Right atrium auricular region (tissue), 2 donors: ENCODE results near the gene NAALAD2. TPM values are rescaled to one million over a fixed set of nuclear protein-coding genes. Genes with fewer than 3 reads are reported as not detected.
"Not testable (repeated sequence)": the region's sequence is repeated elsewhere in the genome, so short reads cannot be mapped to it uniquely, and the experiment has no call there.

ENCODE experiments used
- DNase-seq: peaks from one replicate; pipeline ENCODE4 v3.0.0-alpha.2; 2019; ENCODE audit warnings: low spot score
- H3K27ac ChIP-seq, 2 donors: fragments of 200-600 bp; sonication (generic); 1 replicate in 1 of 2; 2 replicates in 1 of 2; pipeline ENCODE4 v1.5.1; 2016 to 2019
- H3K27me3 ChIP-seq, 2 donors: fragments of 200-600 bp; sonication (generic); one replicate each; pipeline versions ENCODE4 v1.5.1 to v1.6.0; 2017 to 2019
- H3K36me3 ChIP-seq: fragments of 200-600 bp; sonication (generic); one replicate; pipeline ENCODE4 v1.5.1; 2016
- H3K4me1 ChIP-seq, 2 donors: fragments of 200-600 bp; sonication (generic); one replicate each; pipeline versions ENCODE4 v1.5.1 to v1.6.0; 2017 to 2019
- H3K4me3 ChIP-seq, 2 donors: fragments of 200-600 bp; sonication (generic); 1 replicate in 1 of 2; 2 replicates in 1 of 2; pipeline ENCODE4 v1.5.1; 2017 to 2019; ENCODE audit warnings: mild to moderate bottlenecking in 1 of 2, moderate library complexity in 1 of 2
- H3K9me3 ChIP-seq, 2 donors: fragments of 200-600 bp; sonication (generic); one replicate each; pipeline ENCODE4 v1.5.1; 2019
- CTCF ChIP-seq, 2 donors: fragments of 200-600 bp; sonication (generic); IDR thresholded peaks; one replicate each; pipeline ENCODE4 v1.5.1; 2019; ENCODE audit warnings: antibody characterized with exemption in 2 of 2
- total RNA-seq, 2 donors: library from RNA; depleted of rRNA; stranded (reverse); fragments of >200 nt; gene quantifications; one replicate each; pipeline ENCODE4 v1.1.0, GENCODE V29; 2016

NAALAD2 gene
- total RNA-seq, 2 donors from 2014 or later = 0.83 to 6.0 TPM

DNA sequence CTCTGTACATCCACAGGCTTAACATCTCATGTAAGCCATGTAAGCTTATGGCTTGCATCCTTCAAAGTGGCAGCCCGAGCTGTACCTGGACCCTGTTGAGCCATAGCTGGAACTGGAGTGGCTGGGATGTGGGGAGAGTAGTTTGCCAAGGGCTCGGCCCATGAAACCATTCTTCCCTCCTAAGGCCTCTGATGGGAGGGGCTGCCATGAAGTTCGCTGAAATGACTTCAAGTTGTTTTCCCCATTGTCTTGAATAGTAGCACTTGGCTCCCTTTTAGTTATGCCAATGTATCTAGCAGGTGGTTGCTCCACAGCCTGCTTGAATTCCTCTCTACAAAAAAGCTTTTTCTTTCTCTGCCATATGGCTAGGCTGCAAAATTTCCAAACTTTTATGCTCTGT, 93.6 kb downstream of the NAALAD2 start:
- Histone ChIP-seq H3K9me3 (no peaks in the 10 kb centered on the region), H3K36me3 (no peaks in the 10 kb centered on the region), H3K4me3 (no peak overlapping the region), H3K4me1 (peaks cover 0 to 5% of the 10 kb centered on the region in 2 donors), H3K27ac (no peak overlapping the region), H3K27me3 (no peaks in the 10 kb centered on the region)
- DNase-seq = no peak
- no peak for TF ChIP-seq CTCF (IDR thresholded peaks at IDR 0.05)

DNA sequence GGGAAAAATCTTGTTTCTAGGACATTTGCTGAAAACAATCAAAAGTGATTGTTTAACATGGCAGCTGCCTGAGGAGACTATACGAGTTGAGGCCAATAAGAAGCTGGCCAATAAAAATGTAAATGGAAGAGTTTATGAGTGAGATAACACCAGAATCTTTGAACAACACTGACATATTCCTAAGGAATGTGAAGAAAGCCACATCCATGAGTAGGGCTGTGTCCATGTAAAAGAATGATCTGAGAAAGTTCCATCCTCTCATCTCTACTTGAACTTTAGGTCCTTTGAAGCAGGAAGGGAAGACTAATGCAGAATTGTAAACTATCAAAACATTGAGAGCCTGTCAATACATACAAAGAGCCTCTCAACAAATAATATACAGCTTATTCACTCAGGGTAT, 95.3 kb downstream of the NAALAD2 start:
- Histone ChIP-seq H3K36me3 (no peaks in the 10 kb centered on the region), H3K27ac (no peak overlapping the region), H3K4me3 (no peak overlapping the region), H3K27me3 (no peaks in the 10 kb centered on the region), H3K9me3 (no peaks in the 10 kb centered on the region), H3K4me1 (no peaks in the 10 kb centered on the region)
- DNase-seq = no peak
- no peak for TF ChIP-seq CTCF (IDR thresholded peaks at IDR 0.05)

GRCh38 chr11:90234977-90235376, 100.5 kb downstream of the NAALAD2 start:
- Histone ChIP-seq H3K27ac (no peak overlapping the region), H3K27me3 (no peaks in the 10 kb centered on the region), H3K9me3 (no peaks in the 10 kb centered on the region), H3K36me3 (no peaks in the 10 kb centered on the region), H3K4me3 (no peak overlapping the region), H3K4me1 (no peaks in the 10 kb centered on the region)
- TF ChIP-seq CTCF (IDR thresholded peaks at IDR 0.05) = no peak
- no peak for DNase-seq

GRCh38 chr11:90235526-90235925, 101.1 kb downstream of the NAALAD2 start:
- H3K27ac ChIP-seq = no peak overlapping the region
- no peak overlapping the region for H3K4me3 ChIP-seq
- H3K4me1 ChIP-seq = no peaks in the 10 kb centered on the region
- TF ChIP-seq CTCF (IDR thresholded peaks at IDR 0.05) = no peak
- no peak for DNase-seq
- no peaks in the 10 kb centered on the region for H3K36me3 ChIP-seq
- no peaks in the 10 kb centered on the region for H3K27me3 ChIP-seq
- no peaks in the 10 kb centered on the region for H3K9me3 ChIP-seq

DNA sequence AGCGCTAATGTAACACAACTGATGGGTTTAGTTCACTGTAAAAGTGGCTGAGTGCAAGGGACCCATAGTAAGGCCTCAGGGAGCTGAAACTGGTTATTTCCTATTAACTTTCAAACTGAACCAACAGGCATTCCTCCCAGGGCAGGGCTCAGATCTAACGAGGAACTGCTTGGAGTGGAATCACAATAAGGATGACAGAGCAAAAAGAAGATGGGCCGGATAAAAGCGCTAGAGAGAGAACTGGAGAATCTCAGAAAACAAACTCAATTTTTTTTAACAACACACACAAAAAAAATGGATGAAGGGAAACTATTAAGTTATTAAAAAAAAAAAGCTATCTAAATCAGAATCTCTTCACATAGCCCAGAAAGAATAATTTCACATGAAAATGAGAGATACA, 102.5 kb downstream of the NAALAD2 start:
- H3K4me3 ChIP-seq = no peak overlapping the region
- no peak overlapping the region for H3K27ac ChIP-seq
- H3K9me3 ChIP-seq = no peaks in the 10 kb centered on the region
- H3K36me3 ChIP-seq = no peaks in the 10 kb centered on the region
- DNase-seq = no peak
- H3K4me1 ChIP-seq = no peaks in the 10 kb centered on the region
- H3K27me3 ChIP-seq = no peaks in the 10 kb centered on the region
- TF ChIP-seq CTCF (IDR thresholded peaks at IDR 0.05) = no peak

- not testable (repeated sequence) for H3K27me3 ChIP-seq, H3K4me3 ChIP-seq, H3K27ac ChIP-seq
Observed at GRCh38 chr11:90239967-90240636, 105.6 kb downstream of the NAALAD2 start.

More at GRCh38 chr11:90239967-90240636, 105.6 kb downstream of the NAALAD2 start:
- not testable (repeated sequence) for H3K36me3 ChIP-seq, DNase-seq, H3K9me3 ChIP-seq, H3K4me1 ChIP-seq
